GM19238 (cell line): Measurements from ENCODE around the gene COL26A1.

Experiments used
- DNase-seq: peaks from one replicate; pipeline ENCODE4 v3.0.0; 2011; ENCODE audit warnings: low spot score; ENCODE audit not compliant: insufficient read length

Gene COL26A1

GRCh38 chr7:101532400-101533102 lies 169.9 kb downstream of the COL26A1 start:
- no peak for DNase-seq

- DNase-seq: no peak
Measured at GRCh38 chr7:101533103-101533465, 170.4 kb downstream of the COL26A1 start.

- DNase-seq: no peak
Measured at GRCh38 chr7:101534015-101534803, 171.5 kb downstream of the COL26A1 start.

- no peak for DNase-seq
Measured at GRCh38 chr7:101534873-101535272, 172.2 kb downstream of the COL26A1 start.

GRCh38 chr7:101535351-101535751 lies 172.7 kb downstream of the COL26A1 start:
- DNase-seq: no peak

GRCh38 chr7:101536232-101536631 lies 173.6 kb downstream of the COL26A1 start:
- DNase-seq: no peak

GRCh38 chr7:101536668-101537067 lies 174.0 kb downstream of the COL26A1 start:
- DNase-seq: no peak

- DNase-seq: no peak
Measured at GRCh38 chr7:101537205-101537604, 174.5 kb downstream of the COL26A1 start.

GRCh38 chr7:101537935-101538595 lies 175.4 kb downstream of the COL26A1 start:
- no peak for DNase-seq

- peak; percentile 66 for DNase-seq
Measured at GRCh38 chr7:101538596-101539459, 176.2 kb downstream of the COL26A1 start.

- no peak for DNase-seq
Measured at GRCh38 chr7:101539784-101540183, 177.1 kb downstream of the COL26A1 start.

GRCh38 chr7:101542527-101543241 lies 180.0 kb downstream of the COL26A1 start:
- peak; percentile 65 for DNase-seq

- DNase-seq: no peak
Measured at GRCh38 chr7:101543242-101543766, 180.6 kb downstream of the COL26A1 start.

GRCh38 chr7:101543846-101544245 lies 181.2 kb downstream of the COL26A1 start:
- DNase-seq: no peak

GRCh38 chr7:101545441-101546190 lies 182.9 kb downstream of the COL26A1 start:
- DNase-seq: no peak

- no peak for DNase-seq
Measured at GRCh38 chr7:101546308-101546936, 183.7 kb downstream of the COL26A1 start.

- no peak for DNase-seq
Measured at GRCh38 chr7:101547022-101547915, 184.6 kb downstream of the COL26A1 start.
